H1 (cell line): Measurements from ENCODE around the gene OPN5. TPM values are rescaled to one million over a fixed set of nuclear protein-coding genes. Genes with fewer than 3 reads are reported as not detected.

Experiments
- CHD1 ChIP-seq: IDR thresholded peaks from 2 replicates; pipeline ENCODE4 v1.6.1; 2012; ENCODE audit warnings: low read depth, low read length, improper control_type of control experiment
- CTBP2 ChIP-seq: IDR thresholded peaks from 2 replicates; pipeline ENCODE4 v1.7.0; 2011; ENCODE audit warnings: borderline replicate concordance, mild to moderate bottlenecking, moderate library complexity, mixed read lengths, low read length; ENCODE audit not compliant: insufficient read depth, insufficient read length
- GABPA ChIP-seq: IDR thresholded peaks from 2 replicates; pipeline ENCODE4 v1.6.1; 2011; ENCODE audit warnings: mild to moderate bottlenecking, low read length, moderate library complexity, borderline replicate concordance; ENCODE audit not compliant: insufficient read depth
- KDM4A ChIP-seq: IDR thresholded peaks from one replicate; pipeline ENCODE4 v1.7.1; 2012; ENCODE audit warnings: low read depth, mild to moderate bottlenecking, moderate library complexity, low read length, inconsistent platforms; ENCODE audit not compliant: severe bottlenecking
- TCF12 ChIP-seq: IDR thresholded peaks from 2 replicates; pipeline ENCODE4 v1.6.1; 2011; ENCODE audit warnings: low read depth, mild to moderate bottlenecking, low read length
- polyA plus RNA-seq, 7 experiments: library from polyadenylated mRNA; depleted of rRNA in 3 of 7; stranded (reverse) in 5 of 7; unstranded in 2 of 7; fragments of >200 nt in 5 of 7; fragments of 200-250 nt in 2 of 7; gene quantifications; 1 replicate in 5 of 7; 2 replicates in 1 of 7; 4 replicates in 1 of 7; pipeline versions ENCODE4 v1.2.1 to v1.2.3, GENCODE V29; 2011 to 2013; ENCODE audit warnings: missing spikeins in 2 of 7, mixed read lengths in 2 of 7
- total RNA-seq: library from RNA; stranded (reverse); fragmentation: NEBNext Ultra II Directional; extraction: Animal tissue kit (Norgen Biotek cat#: 25700); gene quantifications from 2 replicates; pipeline ENCODE4 v1.2.1, GENCODE V29; 2021
- TF ChIP-seq, protein P1 (sequence below): IDR thresholded peaks from 2 replicates; pipeline ENCODE4 v1.6.1; 2011; ENCODE audit warnings: low read depth, mild to moderate bottlenecking, low read length; ENCODE audit not compliant: insufficient read depth

Gene OPN5
- total and polyA plus RNA-seq, 2 of the 8 experiments (the other 6 are each of a cell fraction or from before 2014, with no cell fraction given), result not detected

DNA sequence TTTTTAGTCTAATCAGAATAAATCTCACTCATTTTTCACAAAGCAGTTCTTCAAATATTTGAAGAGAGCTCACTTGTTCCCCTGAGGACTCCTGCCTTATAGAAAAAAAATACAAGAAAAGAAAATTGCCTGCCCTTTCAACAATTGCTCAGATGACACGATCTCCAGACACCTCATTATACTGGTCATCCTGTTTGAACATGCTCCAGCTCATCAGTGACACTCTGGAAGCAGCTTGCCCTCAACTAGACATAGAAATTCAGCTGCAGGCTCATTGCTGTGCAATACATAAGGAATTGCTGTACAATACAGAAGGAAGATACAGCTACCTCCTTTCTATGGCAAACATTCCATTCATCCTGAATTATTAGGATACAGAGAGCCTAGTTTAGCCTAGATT lies 73.1 kb downstream of the OPN5 start (continued):
- no peak for TF ChIP-seq CHD1
- TF ChIP-seq, protein P1, sequence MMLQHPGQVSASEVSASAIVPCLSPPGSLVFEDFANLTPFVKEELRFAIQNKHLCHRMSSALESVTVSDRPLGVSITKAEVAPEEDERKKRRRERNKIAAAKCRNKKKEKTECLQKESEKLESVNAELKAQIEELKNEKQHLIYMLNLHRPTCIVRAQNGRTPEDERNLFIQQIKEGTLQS, result no peak
- TF ChIP-seq TCF12, result no peak
- TF ChIP-seq GABPA, result no peak
- no peak for TF ChIP-seq KDM4A
- no peak for TF ChIP-seq CTBP2
